Muscle of arm (tissue), 12 donors: ENCODE measurements around the gene CDHR3. TPM values are rescaled to one million over a fixed set of nuclear protein-coding genes. Genes with fewer than 3 reads are reported as not detected.
"Not testable (repeated sequence)": the region's sequence is repeated elsewhere in the genome, so short reads cannot be mapped to it uniquely, and the experiment has no call there.

ENCODE experiments used
- DNase-seq: peaks from one replicate; pipeline ENCODE4 v3.0.0-alpha.2; 2013
- polyA plus RNA-seq, 12 donors: library from polyadenylated mRNA; unstranded; fragments of 120-200 nt; gene quantifications; one replicate each; pipeline ENCODE4 v1.2.1, GENCODE V29; 2013; ENCODE audit not compliant: insufficient read length in 12 of 12

CDHR3 gene
- polyA plus RNA-seq, 12 donors: 6.0 to 28.2 (median 12.6) TPM; not detected in 1

GRCh38 chr7:105955651-105956466 is 7.2 kb upstream of the CDHR3 start:
- not testable (repeated sequence) for DNase-seq

GRCh38 chr7:105958012-105958411 is 5.1 kb upstream of the CDHR3 start:
- no peak for DNase-seq

GRCh38 chr7:105962353-105962752 is 711 bp upstream of the CDHR3 start:
- DNase-seq: no peak

GRCh38 chr7:105971845-105972244 is 8.8 kb downstream of the CDHR3 start:
- no peak for DNase-seq

- DNase-seq: no peak
Measured at GRCh38 chr7:105972276-105972675, 9.2 kb downstream of the CDHR3 start.

- DNase-seq: no peak
Measured at GRCh38 chr7:105974471-105974870, 11.4 kb downstream of the CDHR3 start.

- no peak for DNase-seq
Measured at GRCh38 chr7:105975770-105976417, 12.8 kb downstream of the CDHR3 start.

GRCh38 chr7:105976868-105977267 is 13.8 kb downstream of the CDHR3 start:
- DNase-seq: no peak

- DNase-seq: no peak
Measured at GRCh38 chr7:105978035-105978434, 15.0 kb downstream of the CDHR3 start.

- no peak for DNase-seq
Measured at GRCh38 chr7:105978974-105979373, 15.9 kb downstream of the CDHR3 start.

- DNase-seq: no peak
Measured at GRCh38 chr7:105979405-105979804, 16.3 kb downstream of the CDHR3 start.

GRCh38 chr7:105980645-105981396 is 17.8 kb downstream of the CDHR3 start:
- peak; percentile 18 for DNase-seq

- no peak for DNase-seq
Measured at GRCh38 chr7:105982388-105982787, 19.3 kb downstream of the CDHR3 start.

- DNase-seq: not testable (repeated sequence)
Measured at GRCh38 chr7:105984808-105985207, 21.7 kb downstream of the CDHR3 start.

- no peak for DNase-seq
Measured at GRCh38 chr7:105985229-105985628, 22.2 kb downstream of the CDHR3 start.

GRCh38 chr7:105985672-105986215 is 22.7 kb downstream of the CDHR3 start:
- no peak for DNase-seq

GRCh38 chr7:105987046-105987445 is 24.0 kb downstream of the CDHR3 start:
- no peak for DNase-seq

GRCh38 chr7:105988276-105988675 is 25.2 kb downstream of the CDHR3 start:
- no peak for DNase-seq

GRCh38 chr7:105989191-105989590 is 26.1 kb downstream of the CDHR3 start:
- DNase-seq: no peak

GRCh38 chr7:105989686-105990085 is 26.6 kb downstream of the CDHR3 start:
- no peak for DNase-seq

- DNase-seq: no peak
Measured at GRCh38 chr7:105990141-105990540, 27.1 kb downstream of the CDHR3 start.

- DNase-seq: peak; percentile 72
Measured at GRCh38 chr7:105990727-105991453, 27.8 kb downstream of the CDHR3 start.
